Measurements from ENCODE around the gene PAEP.

Gene PAEP

DNA sequence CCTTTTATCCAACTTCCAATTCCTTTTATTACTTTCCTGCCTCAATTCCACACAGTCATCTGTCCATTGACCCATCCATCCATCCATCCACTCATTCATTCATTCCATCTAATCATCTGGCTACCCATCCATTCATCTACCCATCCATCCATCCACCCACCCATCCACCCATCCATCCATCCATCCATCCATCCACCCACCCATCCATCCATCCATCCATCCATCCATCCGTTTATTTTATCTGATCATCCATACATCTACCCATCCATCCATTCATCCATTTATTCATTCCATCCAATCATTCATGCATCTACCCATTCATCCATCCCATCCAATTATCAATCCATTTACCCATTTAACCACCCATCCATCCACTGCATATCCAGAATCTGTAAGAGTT is 11.6 kb downstream of the PAEP start:
- POLR2A ChIA-PET: no interaction called here

DNA sequence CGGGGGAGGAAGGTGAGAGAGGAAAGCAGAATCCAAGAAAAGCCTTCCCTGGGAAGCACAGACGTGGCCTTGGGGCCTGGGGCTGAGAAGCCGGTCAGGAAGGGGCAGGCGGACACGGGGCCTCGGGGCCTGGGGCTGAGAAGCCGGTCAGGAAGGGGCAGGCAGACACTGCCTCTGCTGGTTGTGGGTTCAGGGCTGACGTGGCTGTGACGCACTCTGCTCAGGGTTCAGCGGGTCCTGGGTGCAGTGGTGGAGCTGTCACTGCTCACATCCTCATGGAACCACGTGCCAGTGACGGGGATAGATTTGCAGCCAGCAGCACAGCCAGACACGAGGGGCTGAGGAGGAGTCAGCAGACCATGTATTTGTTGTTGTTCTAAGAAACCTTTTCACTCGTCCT is 12.8 kb downstream of the PAEP start:
- CTCF ChIA-PET: no interaction called here
- TF ChIP-seq, protein P1, sequence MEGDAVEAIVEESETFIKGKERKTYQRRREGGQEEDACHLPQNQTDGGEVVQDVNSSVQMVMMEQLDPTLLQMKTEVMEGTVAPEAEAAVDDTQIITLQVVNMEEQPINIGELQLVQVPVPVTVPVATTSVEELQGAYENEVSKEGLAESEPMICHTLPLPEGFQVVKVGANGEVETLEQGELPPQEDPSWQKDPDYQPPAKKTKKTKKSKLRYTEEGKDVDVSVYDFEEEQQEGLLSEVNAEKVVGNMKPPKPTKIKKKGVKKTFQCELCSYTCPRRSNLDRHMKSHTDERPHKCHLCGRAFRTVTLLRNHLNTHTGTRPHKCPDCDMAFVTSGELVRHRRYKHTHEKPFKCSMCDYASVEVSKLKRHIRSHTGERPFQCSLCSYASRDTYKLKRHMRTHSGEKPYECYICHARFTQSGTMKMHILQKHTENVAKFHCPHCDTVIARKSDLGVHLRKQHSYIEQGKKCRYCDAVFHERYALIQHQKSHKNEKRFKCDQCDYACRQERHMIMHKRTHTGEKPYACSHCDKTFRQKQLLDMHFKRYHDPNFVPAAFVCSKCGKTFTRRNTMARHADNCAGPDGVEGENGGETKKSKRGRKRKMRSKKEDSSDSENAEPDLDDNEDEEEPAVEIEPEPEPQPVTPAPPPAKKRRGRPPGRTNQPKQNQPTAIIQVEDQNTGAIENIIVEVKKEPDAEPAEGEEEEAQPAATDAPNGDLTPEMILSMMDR (IDR thresholded peaks at IDR 0.05; ENCODE audit: control extremely low read depth, extremely low read depth, low read depth, missing control alignments): no peak
- DNase-seq (ENCODE audit: extremely low spot score): no peak
- POLR2A ChIA-PET: no interaction called here

More for the DNA sequence above, 11.6 kb downstream of the PAEP start:
- DNase-seq (ENCODE audit: extremely low spot score): no peak
- CTCF ChIA-PET: no interaction called here
- TF ChIP-seq, protein P1 (IDR thresholded peaks at IDR 0.05; ENCODE audit: control extremely low read depth, extremely low read depth, low read depth, missing control alignments): no peak

DNA sequence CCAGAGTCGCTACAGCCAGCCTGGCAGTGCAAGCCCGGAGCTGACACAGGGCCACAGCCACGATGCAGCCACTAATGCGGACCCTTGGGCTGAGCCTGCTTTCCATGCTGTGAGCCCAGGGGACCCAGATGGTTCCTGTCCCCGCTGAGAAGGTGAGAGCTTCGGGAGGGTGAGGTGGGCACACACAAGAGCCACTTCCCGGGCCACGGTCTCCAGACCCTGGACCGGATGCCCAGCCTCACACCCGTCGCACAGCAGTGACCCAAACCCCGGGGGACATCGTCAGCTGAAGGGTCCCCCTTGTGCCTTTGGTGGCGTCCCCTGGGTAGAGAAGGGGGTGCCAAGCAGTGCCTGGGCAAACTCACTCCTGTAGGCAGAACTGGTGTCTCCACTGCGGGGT is 13.4 kb downstream of the PAEP start:
- TF ChIP-seq, protein P1 (IDR thresholded peaks at IDR 0.05; ENCODE audit: control extremely low read depth, extremely low read depth, low read depth, missing control alignments): no peak
- ChIA-PET CTCF (no interaction called here), POLR2A (no interaction called here)
- DNase-seq (ENCODE audit: extremely low spot score): no peak

DNA sequence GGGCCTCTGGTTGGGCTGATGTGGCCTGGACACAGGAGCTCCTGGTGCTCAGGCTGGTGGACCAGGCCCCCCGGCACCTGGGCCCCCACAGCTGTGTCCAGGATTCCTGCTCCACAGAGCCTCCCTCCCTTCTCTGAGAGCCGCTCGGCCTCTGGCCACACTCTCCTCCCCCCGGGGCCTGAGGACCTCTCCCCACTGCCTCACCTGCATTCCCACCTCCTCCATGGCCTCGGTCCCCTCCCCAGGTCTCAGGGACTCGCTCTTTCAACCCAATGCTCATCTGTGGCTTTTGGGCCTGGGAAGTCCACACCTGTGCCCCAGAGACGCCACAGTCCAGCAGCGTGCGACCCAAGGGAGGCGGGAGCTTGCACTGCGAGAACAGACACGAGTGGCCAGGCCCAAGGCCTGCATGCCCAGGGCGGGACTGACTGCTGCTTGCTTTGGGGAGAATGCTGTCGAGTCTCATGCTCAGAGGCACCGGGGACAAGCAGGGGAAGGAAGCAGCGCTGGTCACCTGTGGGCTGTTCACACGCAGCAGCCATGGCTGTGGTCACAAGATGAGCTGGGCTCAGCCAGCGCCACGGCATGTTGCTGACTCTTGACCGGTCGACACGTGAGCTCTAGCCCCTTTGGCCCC is 14.6 kb downstream of the PAEP start:
- ChIA-PET CTCF (no interaction called here), POLR2A (no interaction called here)
- TF ChIP-seq, protein P1 (IDR thresholded peaks at IDR 0.05; ENCODE audit: control extremely low read depth, extremely low read depth, low read depth, missing control alignments): no peak

DNA sequence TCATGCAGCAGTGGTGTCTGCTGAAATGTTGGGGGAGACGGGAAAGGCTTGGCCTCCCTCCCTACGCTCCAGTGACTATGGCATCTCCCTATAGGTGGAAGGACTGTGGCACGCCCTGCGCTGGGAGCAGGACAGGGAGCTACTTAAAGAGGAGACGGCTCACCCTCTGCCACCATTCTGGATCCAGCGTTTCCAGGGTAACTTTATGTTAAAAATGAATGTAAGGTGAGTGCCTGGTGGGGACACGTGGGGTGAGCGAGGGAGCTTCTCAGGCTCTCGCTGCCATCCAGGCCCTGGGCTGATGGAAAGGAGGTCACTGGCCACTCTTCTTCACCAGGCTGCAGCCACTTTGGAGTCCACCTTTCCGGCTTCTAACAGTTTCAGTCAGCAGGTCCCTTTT is 15.7 kb downstream of the PAEP start:
- TF ChIP-seq, protein P1 (IDR thresholded peaks at IDR 0.05; ENCODE audit: control extremely low read depth, extremely low read depth, low read depth, missing control alignments): no peak
- no peak for DNase-seq (ENCODE audit: extremely low spot score)
- ChIA-PET CTCF (no interaction called here), POLR2A (no interaction called here)

More for the DNA sequence above, 14.6 kb downstream of the PAEP start:
- no peak for DNase-seq (ENCODE audit: extremely low spot score)

DNA sequence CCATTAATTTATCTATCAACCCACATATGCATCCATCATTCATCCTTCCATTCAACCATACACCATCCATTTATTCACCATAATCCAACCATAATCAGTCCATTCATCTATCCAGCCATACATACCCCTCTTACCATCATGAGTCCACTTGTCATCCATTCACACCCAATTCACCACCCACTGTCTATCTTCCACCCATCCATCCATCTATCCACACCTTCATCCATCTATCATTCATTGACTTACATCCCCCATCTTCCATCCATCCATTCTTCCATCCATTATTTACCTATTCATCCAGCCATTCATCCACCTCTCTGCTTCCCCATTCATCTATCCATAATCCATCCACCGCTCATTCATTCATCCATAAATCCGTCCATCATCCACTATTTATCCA is 17.8 kb downstream of the PAEP start:
- DNase-seq (ENCODE audit: extremely low spot score): no peak
- TF ChIP-seq, protein P1 (IDR thresholded peaks at IDR 0.05; ENCODE audit: control extremely low read depth, extremely low read depth, low read depth, missing control alignments): no peak
- POLR2A ChIA-PET: no interaction called here
- CTCF ChIA-PET: no interaction called here

All from GM10248 (cell line).